ENCODE measurements around the gene ZNF41. TPM values are rescaled to one million over a fixed set of nuclear protein-coding genes. Genes with fewer than 3 reads are reported as not detected.

Gene ZNF41
- total and polyA plus RNA-seq, 2 of the 8 experiments (the other 6 are each of a cell fraction or from before 2014, with no cell fraction given), result 1.8 to 5.3 TPM

DNA sequence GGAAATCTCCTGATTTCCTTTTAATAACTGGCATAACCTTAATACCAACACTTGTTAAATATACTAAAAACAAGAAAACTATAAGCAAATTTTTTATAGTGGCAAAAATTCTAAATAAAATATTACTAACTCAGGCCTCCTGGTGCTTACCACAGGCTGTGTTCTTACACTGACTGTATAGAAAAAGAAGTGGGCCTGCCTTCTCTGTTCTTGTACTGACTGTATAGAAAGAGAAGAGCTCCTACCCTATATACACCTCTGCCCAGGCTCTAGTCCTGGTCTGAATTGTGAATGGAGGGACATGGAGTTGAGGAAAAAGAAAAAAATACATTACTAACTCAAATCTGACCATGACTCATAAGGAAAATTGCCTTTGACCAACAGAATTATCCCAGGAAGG is 7.5 kb downstream of the ZNF41 start (continued):
- TF ChIP-seq TBP (IDR thresholded peaks at IDR 0.05; ENCODE audit: low read depth, low read length) (no peak), KDM5A (IDR thresholded peaks at IDR 0.05; ENCODE audit: low read length) (no peak), JUN (IDR thresholded peaks at IDR 0.05; ENCODE audit: low read depth, low read length) (no peak), GTF2F1 (IDR thresholded peaks at IDR 0.05; ENCODE audit: borderline replicate concordance, low read depth, low read length) (no peak), SAP30 (IDR thresholded peaks at IDR 0.05; ENCODE audit: insufficient read depth, insufficient replicate concordance, low read length) (no peak), SP1 (IDR thresholded peaks at IDR 0.05; ENCODE audit: low read depth, low read length) (no peak), TCF12 (IDR thresholded peaks at IDR 0.05; ENCODE audit: low read depth, low read length) (no peak), EZH2 (IDR thresholded peaks at IDR 0.05; ENCODE audit: low read depth, low read length, severe bottlenecking) (no peak)

Measured in H1 (cell line).